ENCODE results near the gene PNMA1. TPM values are rescaled to one million over a fixed set of nuclear protein-coding genes. Genes with fewer than 3 reads are reported as not detected.
"Not testable (repeated sequence)": the region's sequence is repeated elsewhere in the genome, so short reads cannot be mapped to it uniquely, and the experiment has no call there.

Gene PNMA1
- total RNA-seq, 2 donors from 2014 or later: 17.1 to 18.3 TPM

GRCh38 chr14:73713206-73713802 is 880 bp downstream of the PNMA1 start:
- no peaks in the 10 kb centered on the region for H3K9me3 ChIP-seq
- peaks cover 16% of the 10 kb centered on the region for H3K36me3 ChIP-seq
- no peak for TF ChIP-seq CTCF (IDR thresholded peaks at IDR 0.05)
- H3K4me3 ChIP-seq: peak overlapping the region; percentile 82 to 88
- no peaks in the 10 kb centered on the region for H3K27me3 ChIP-seq
- no peak for DNase-seq (ENCODE audit: low spot score)
- peaks cover 0 to 39% of the 10 kb centered on the region in 2 donors for H3K4me1 ChIP-seq
- H3K27ac ChIP-seq: peak overlapping the region; percentile 90 to 92

GRCh38 chr14:73712540-73713180 is 1.5 kb downstream of the PNMA1 start:
- peak overlapping the region; percentile 82 to 88 for H3K4me3 ChIP-seq
- peaks cover 10% of the 10 kb centered on the region for H3K36me3 ChIP-seq
- no peak for DNase-seq (ENCODE audit: low spot score)
- no peaks in the 10 kb centered on the region for H3K9me3 ChIP-seq
- H3K4me1 ChIP-seq: peaks cover 0 to 33% of the 10 kb centered on the region in 2 donors
- TF ChIP-seq CTCF (IDR thresholded peaks at IDR 0.05): no peak
- H3K27ac ChIP-seq: peak overlapping the region; percentile 90 to 92
- no peaks in the 10 kb centered on the region for H3K27me3 ChIP-seq

GRCh38 chr14:73712071-73712506 is 2.1 kb downstream of the PNMA1 start:
- Histone ChIP-seq H3K27me3 (no peaks in the 10 kb centered on the region), H3K27ac (peak overlapping the region; percentile 90 to 92), H3K4me1 (peaks cover 0 to 27% of the 10 kb centered on the region in 2 donors), H3K4me3 (peak overlapping the region; percentile 82 to 88), H3K36me3 (peaks cover 4% of the 10 kb centered on the region), H3K9me3 (no peaks in the 10 kb centered on the region)
- no peak for DNase-seq (ENCODE audit: low spot score)
- no peak for TF ChIP-seq CTCF (IDR thresholded peaks at IDR 0.05)

- Histone ChIP-seq H3K4me3 (no peak overlapping the region), H3K4me1 (peaks cover 0 to 26% of the 10 kb centered on the region in 2 donors), H3K27ac (no peak overlapping the region), H3K27me3 (no peaks in the 10 kb centered on the region), H3K9me3 (no peaks in the 10 kb centered on the region), H3K36me3 (no peaks in the 10 kb centered on the region)
- no peak for DNase-seq (ENCODE audit: low spot score)
- no peak for TF ChIP-seq CTCF (IDR thresholded peaks at IDR 0.05)
Observed at GRCh38 chr14:73710737-73711136, 3.4 kb downstream of the PNMA1 start.

- H3K27me3 ChIP-seq: no peaks in the 10 kb centered on the region
- no peak for TF ChIP-seq CTCF (IDR thresholded peaks at IDR 0.05)
- H3K4me1 ChIP-seq: peaks cover 0 to 26% of the 10 kb centered on the region in 2 donors
- H3K9me3 ChIP-seq: no peaks in the 10 kb centered on the region
- no peak overlapping the region for H3K4me3 ChIP-seq
- H3K36me3 ChIP-seq: no peaks in the 10 kb centered on the region
- H3K27ac ChIP-seq: no peak overlapping the region
- no peak for DNase-seq (ENCODE audit: low spot score)
Observed at GRCh38 chr14:73709904-73710469, 4.2 kb downstream of the PNMA1 start.

- H3K36me3 ChIP-seq; H3K4me3 ChIP-seq; H3K27me3 ChIP-seq; H3K9me3 ChIP-seq; H3K27ac ChIP-seq; DNase-seq (ENCODE audit: low spot score): not testable (repeated sequence)
- peaks cover 0 to 17% of the 10 kb centered on the region in 2 donors for H3K4me1 ChIP-seq
Observed at GRCh38 chr14:73708076-73708475, 6.1 kb downstream of the PNMA1 start.
